Activated naive CD8-positive, alpha-beta T cell (primary cell): Measurements from ENCODE around the gene ZNF391.
"Not testable (repeated sequence)": the region's sequence is repeated elsewhere in the genome, so short reads cannot be mapped to it uniquely, and the experiment has no call there.

Source experiments
- H3K27ac Mint-ChIP-seq: one replicate; pipeline ENCODE4 v1.8.0; 2021; ENCODE audit warnings: mixed read lengths
- H3K27me3 Mint-ChIP-seq: one replicate; pipeline ENCODE4 v1.8.0; 2021; ENCODE audit warnings: mixed read lengths
- H3K36me3 Mint-ChIP-seq: one replicate; pipeline ENCODE4 v1.8.0; 2021; ENCODE audit warnings: mixed read lengths
- H3K4me1 Mint-ChIP-seq: one replicate; pipeline ENCODE4 v1.8.0; 2021; ENCODE audit warnings: low read depth, mixed read lengths
- H3K4me3 Mint-ChIP-seq: one replicate; pipeline ENCODE4 v1.8.0; 2021; ENCODE audit warnings: mild to moderate bottlenecking, mixed read lengths
- H3K9me3 Mint-ChIP-seq: one replicate; pipeline ENCODE4 v1.8.0; 2021; ENCODE audit warnings: low read depth, mixed read lengths

The ZNF391 gene

DNA sequence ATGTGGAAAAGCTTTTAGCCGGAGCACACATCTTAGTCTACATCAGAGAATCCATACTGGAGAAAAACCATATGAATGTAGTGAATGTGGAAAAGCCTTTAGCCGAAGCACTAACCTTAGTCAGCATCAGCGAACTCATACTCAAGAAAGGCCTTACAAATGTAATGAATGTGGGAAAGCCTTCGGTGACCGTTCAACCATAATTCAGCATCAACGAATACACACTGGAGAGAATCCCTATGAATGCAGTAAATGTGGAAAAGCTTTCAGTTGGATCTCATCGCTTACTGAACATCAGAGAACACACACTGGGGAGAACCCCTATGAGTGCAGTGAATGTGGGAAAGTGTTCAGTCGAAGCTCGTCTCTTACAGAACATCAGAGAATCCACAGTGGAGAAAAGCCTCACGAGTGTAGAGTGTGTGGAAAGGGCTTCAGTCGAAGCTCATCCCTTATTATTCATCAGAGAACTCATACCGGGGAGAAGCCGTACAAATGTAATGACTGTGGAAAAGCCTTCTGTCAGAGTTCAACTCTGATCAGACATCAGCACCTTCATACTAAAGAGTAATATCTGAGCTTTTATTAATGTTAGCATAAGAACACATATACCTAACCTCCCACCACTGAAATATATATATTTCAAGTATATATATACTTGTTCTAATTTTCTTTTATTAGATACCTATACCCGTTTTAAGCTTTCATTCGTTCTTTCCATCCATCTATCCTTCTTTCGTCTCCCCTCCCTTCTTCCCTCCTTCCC, 12.5 kb downstream of the ZNF391 start:
- Mint-ChIP-seq H3K27me3 (no peaks in the 10 kb centered on the region), H3K4me3 (no peak overlapping the region), H3K9me3 (peaks cover 43% of the 10 kb centered on the region), H3K4me1 (no peaks in the 10 kb centered on the region), H3K36me3 (peaks cover 53% of the 10 kb centered on the region), H3K27ac (no peak overlapping the region)

DNA sequence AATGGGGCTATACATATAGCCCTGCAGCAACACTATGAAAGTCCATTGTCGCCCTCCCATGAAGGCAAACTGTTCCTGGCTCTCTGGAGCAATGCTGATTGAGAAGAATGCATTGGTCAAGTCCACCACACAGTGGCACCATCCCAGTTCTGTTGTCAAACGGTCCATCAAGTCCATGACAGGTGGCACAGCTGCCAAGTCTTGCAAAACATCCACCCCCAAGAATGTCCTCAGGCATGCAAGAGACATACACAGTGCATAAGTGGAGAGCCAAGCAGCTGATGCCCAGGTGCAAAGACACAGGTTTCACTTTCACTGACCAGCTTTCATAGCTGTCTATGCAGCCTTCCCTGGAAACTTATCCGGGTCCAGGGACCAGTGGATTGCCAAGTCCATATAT, 17.5 kb downstream of the ZNF391 start:
- no peak overlapping the region for H3K4me3 Mint-ChIP-seq
- no peak overlapping the region for H3K27ac Mint-ChIP-seq
- H3K27me3 Mint-ChIP-seq, result no peaks in the 10 kb centered on the region
- peaks cover 20% of the 10 kb centered on the region for H3K36me3 Mint-ChIP-seq
- no peaks in the 10 kb centered on the region for H3K4me1 Mint-ChIP-seq
- H3K9me3 Mint-ChIP-seq, result peaks cover 25% of the 10 kb centered on the region

DNA sequence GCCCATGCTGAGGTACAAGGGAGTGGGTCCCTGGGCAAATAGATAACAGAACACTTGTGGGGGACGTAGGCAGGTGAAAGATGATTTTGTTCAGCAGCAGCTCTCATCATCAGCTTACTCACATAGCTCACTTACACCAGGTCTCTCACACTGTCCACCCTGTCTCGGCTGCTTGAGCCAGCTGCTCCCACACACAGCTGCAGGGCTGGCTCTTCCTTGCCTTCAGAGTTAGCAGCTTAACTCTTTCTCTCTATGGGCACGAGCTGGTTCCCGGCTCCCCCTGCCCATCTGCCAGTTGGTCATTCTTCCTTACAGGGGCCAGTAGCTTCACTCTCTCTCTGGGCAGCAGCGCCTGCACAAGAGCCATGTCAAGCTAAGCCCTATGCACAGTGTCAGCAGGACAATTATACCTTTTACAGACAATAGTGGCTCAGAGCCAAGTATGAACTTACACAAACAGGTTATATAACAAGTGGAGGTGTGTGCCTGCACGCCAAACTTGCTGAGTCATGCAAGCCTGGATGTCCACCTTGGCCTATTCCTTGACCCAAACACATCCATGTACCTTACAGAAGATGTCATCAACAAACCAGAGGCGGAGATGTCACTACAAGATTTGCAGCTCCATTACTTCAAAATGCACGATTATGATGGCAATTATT, 18.7 kb downstream of the ZNF391 start:
- Mint-ChIP-seq H3K4me1 (no peaks in the 10 kb centered on the region), H3K4me3 (no peak overlapping the region), H3K9me3 (peaks cover 16% of the 10 kb centered on the region)

DNA sequence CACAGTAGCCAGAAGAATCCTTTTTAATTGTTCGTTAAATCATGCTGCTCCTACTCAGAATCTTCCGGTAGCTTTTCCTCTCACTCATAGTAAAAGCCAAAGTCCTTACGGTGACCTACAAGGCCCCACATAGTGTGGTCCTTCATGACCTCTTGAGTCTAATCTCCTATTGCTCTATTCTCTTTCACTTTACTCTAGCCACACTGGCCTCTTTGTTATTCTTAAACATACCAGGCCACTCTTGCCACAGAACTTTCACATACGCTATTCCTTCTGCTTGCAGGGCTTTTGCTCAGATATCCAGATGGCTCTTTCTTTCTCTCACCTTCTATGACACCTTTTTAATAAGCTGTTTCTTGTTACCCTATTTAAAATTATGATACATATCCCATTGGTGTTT, 25.7 kb downstream of the ZNF391 start:
- H3K27ac Mint-ChIP-seq, result no peak overlapping the region
- no peaks in the 10 kb centered on the region for H3K9me3 Mint-ChIP-seq
- H3K36me3 Mint-ChIP-seq, result no peaks in the 10 kb centered on the region
- no peak overlapping the region for H3K4me3 Mint-ChIP-seq
- H3K4me1 Mint-ChIP-seq, result no peaks in the 10 kb centered on the region
- peaks cover 10% of the 10 kb centered on the region for H3K27me3 Mint-ChIP-seq

More for the DNA sequence above, 18.7 kb downstream of the ZNF391 start:
- Mint-ChIP-seq H3K27me3 (no peaks in the 10 kb centered on the region), H3K36me3 (peaks cover 11% of the 10 kb centered on the region), H3K27ac (no peak overlapping the region)

DNA sequence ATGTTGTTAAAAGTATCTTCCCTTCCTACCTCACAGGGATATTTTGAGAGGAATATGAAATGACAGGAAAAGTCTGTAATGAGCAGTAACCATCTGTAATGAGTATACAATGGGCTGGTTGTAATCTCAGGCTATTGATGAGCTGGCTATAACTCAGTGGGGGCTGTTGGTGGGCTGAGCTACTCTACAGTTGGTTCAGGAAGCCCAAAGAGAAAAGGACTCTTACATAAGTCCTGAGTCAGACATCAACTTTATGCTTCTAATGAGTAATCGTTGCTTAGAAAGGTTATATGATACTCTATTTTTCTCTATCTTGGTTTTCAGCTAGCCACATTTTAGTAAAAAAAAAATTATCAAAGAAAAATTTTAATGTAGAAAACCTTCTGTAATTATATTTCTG, 26.4 kb downstream of the ZNF391 start:
- H3K27ac Mint-ChIP-seq, result no peak overlapping the region
- H3K4me1 Mint-ChIP-seq, result no peaks in the 10 kb centered on the region
- peaks cover 15% of the 10 kb centered on the region for H3K27me3 Mint-ChIP-seq
- no peak overlapping the region for H3K4me3 Mint-ChIP-seq
- H3K36me3 Mint-ChIP-seq, result peaks cover 5% of the 10 kb centered on the region
- H3K9me3 Mint-ChIP-seq, result no peaks in the 10 kb centered on the region

- no peaks in the 10 kb centered on the region for H3K9me3 Mint-ChIP-seq
- no peak overlapping the region for H3K4me3 Mint-ChIP-seq
- H3K36me3 Mint-ChIP-seq, result peaks cover 5% of the 10 kb centered on the region
- H3K4me1 Mint-ChIP-seq, result no peaks in the 10 kb centered on the region
- peaks cover 15% of the 10 kb centered on the region for H3K27me3 Mint-ChIP-seq
- H3K27ac Mint-ChIP-seq, result no peak overlapping the region
Observed at GRCh38 chr6:27415898-27416297, 27.3 kb downstream of the ZNF391 start.

DNA sequence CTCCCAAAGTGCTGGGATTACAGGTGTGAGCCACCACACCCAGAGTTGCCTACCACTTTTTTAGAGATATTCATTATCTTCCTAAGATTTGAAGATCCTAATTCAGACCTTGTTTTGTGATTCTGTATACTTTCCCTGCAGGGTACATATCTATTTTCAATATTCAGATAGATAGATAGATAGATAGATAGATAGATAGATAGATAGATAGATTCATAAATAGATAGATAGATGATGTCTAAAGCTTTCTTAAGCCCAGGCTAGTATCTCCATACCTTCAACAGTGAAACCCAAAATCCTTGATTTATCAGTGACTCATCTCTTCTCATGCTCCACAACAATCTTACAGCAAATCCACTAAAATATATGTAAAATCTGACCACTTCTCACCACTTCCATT, 30.8 kb downstream of the ZNF391 start:
- H3K4me1 Mint-ChIP-seq, result no peaks in the 10 kb centered on the region
- H3K27me3 Mint-ChIP-seq, result peaks cover 25% of the 10 kb centered on the region
- no peak overlapping the region for H3K27ac Mint-ChIP-seq
- no peak overlapping the region for H3K4me3 Mint-ChIP-seq
- no peaks in the 10 kb centered on the region for H3K9me3 Mint-ChIP-seq
- H3K36me3 Mint-ChIP-seq, result peaks cover 5% of the 10 kb centered on the region

GRCh38 chr6:27422651-27423332, 34.2 kb downstream of the ZNF391 start:
- H3K27ac Mint-ChIP-seq, result no peak overlapping the region
- no peaks in the 10 kb centered on the region for H3K9me3 Mint-ChIP-seq
- peaks cover 5% of the 10 kb centered on the region for H3K36me3 Mint-ChIP-seq
- H3K4me1 Mint-ChIP-seq, result no peaks in the 10 kb centered on the region
- no peak overlapping the region for H3K4me3 Mint-ChIP-seq
- peaks cover 17% of the 10 kb centered on the region for H3K27me3 Mint-ChIP-seq

- not testable (repeated sequence) for H3K4me1 Mint-ChIP-seq, H3K27ac Mint-ChIP-seq, H3K36me3 Mint-ChIP-seq, H3K4me3 Mint-ChIP-seq, H3K9me3 Mint-ChIP-seq
- H3K27me3 Mint-ChIP-seq, result peaks cover 11% of the 10 kb centered on the region
Observed at GRCh38 chr6:27424851-27425250, 36.3 kb downstream of the ZNF391 start.

- H3K27me3 Mint-ChIP-seq, result peaks cover 10% of the 10 kb centered on the region
- no peak overlapping the region for H3K4me3 Mint-ChIP-seq
- no peaks in the 10 kb centered on the region for H3K9me3 Mint-ChIP-seq
- no peaks in the 10 kb centered on the region for H3K4me1 Mint-ChIP-seq
- no peak overlapping the region for H3K27ac Mint-ChIP-seq
- H3K36me3 Mint-ChIP-seq, result peaks cover 2% of the 10 kb centered on the region
Observed at GRCh38 chr6:27426045-27426620, 37.6 kb downstream of the ZNF391 start.

DNA sequence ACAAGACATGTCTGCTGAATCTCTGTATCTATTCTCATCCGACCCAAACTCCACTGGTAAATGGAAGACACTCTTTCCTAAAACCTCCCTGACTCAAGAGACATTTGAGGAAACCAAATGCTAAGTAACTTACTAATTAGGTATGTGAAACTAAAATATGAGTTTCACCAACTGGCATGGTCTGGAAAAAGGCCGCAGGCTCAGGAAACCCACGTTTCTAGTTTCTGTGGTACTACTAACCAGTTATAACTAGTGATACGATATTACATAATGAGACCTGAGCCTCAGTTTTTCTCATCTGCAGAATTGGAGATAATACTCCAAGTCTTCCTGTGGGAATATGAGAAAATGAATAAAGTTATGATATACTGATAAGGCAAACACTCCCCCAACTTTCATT, 39.9 kb downstream of the ZNF391 start:
- H3K27me3 Mint-ChIP-seq, result peaks cover 6% of the 10 kb centered on the region

GRCh38 chr6:27428966-27429365, 40.4 kb downstream of the ZNF391 start:
- peaks cover 4% of the 10 kb centered on the region for H3K36me3 Mint-ChIP-seq
- no peaks in the 10 kb centered on the region for H3K4me1 Mint-ChIP-seq
- no peak overlapping the region for H3K4me3 Mint-ChIP-seq
- no peaks in the 10 kb centered on the region for H3K9me3 Mint-ChIP-seq
- peaks cover 9% of the 10 kb centered on the region for H3K27me3 Mint-ChIP-seq
- no peak overlapping the region for H3K27ac Mint-ChIP-seq

More for the DNA sequence above, 39.9 kb downstream of the ZNF391 start:
- peaks cover 4% of the 10 kb centered on the region for H3K36me3 Mint-ChIP-seq
- H3K4me1 Mint-ChIP-seq, result no peaks in the 10 kb centered on the region
- no peak overlapping the region for H3K27ac Mint-ChIP-seq
- H3K4me3 Mint-ChIP-seq, result no peak overlapping the region
- H3K9me3 Mint-ChIP-seq, result no peaks in the 10 kb centered on the region

DNA sequence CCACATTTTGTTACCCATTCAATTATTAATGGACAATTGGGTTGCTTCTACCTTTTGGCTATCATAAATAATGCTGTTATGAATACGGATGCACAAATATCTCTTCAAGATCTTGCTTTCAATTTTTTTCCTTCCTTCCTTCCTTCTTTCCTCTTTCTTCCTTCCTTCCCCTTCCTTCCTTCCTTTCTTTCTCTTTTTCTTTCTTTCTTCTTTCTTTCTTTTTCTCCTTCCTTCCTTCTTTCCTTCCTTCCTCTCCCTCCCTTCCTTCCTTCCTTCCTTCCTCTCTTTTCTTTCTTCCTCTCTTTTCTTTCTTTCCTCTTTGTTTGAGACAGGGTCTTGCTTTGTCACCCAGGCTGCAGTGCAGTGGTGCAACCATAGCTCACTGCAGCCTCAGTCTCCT, 45.2 kb downstream of the ZNF391 start:
- Mint-ChIP-seq H3K36me3 (peaks cover 18% of the 10 kb centered on the region), H3K4me1 (no peaks in the 10 kb centered on the region), H3K9me3 (peaks cover 13% of the 10 kb centered on the region), H3K27ac (no peak overlapping the region), H3K27me3 (peaks cover 11% of the 10 kb centered on the region), H3K4me3 (no peak overlapping the region)

DNA sequence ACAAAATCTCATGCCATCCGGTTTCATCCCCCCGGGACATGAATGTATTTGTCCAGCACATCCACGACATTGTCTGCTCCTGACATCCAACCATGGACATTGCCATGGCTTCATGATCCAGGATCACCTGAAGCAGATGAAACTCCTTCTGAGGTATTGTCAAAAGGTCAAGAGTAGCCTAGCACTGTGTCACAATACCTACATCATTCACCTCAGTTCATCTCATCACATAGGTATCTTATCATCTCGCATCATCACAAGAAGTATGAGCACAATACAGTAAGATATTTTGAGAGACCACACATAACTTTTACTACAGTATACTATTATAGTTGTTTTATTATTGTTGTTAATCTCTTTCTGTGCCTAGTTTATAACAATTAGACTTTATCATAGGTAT, 50.8 kb downstream of the ZNF391 start:
- H3K9me3 Mint-ChIP-seq, result peaks cover 25% of the 10 kb centered on the region
- peaks cover 3% of the 10 kb centered on the region for H3K27me3 Mint-ChIP-seq
- H3K27ac Mint-ChIP-seq, result no peak overlapping the region
- no peak overlapping the region for H3K4me3 Mint-ChIP-seq
- H3K4me1 Mint-ChIP-seq, result no peaks in the 10 kb centered on the region
- peaks cover 22% of the 10 kb centered on the region for H3K36me3 Mint-ChIP-seq

- Mint-ChIP-seq H3K27me3 (peaks cover 3% of the 10 kb centered on the region), H3K4me3 (no peak overlapping the region), H3K27ac (no peak overlapping the region)
Observed at GRCh38 chr6:27441001-27441400, 52.4 kb downstream of the ZNF391 start.

More at GRCh38 chr6:27441001-27441400, 52.4 kb downstream of the ZNF391 start:
- H3K36me3 Mint-ChIP-seq, result peaks cover 21% of the 10 kb centered on the region
- no peaks in the 10 kb centered on the region for H3K4me1 Mint-ChIP-seq
- H3K9me3 Mint-ChIP-seq, result peaks cover 20% of the 10 kb centered on the region
